ENCODE measurements around the gene SLC35B4.
"Not testable (repeated sequence)": the region's sequence is repeated elsewhere in the genome, so short reads cannot be mapped to it uniquely, and the experiment has no call there.

The SLC35B4 gene

GRCh38 chr7:134308548-134308947, 8.2 kb downstream of the SLC35B4 start:
- TF ChIP-seq, protein P1, sequence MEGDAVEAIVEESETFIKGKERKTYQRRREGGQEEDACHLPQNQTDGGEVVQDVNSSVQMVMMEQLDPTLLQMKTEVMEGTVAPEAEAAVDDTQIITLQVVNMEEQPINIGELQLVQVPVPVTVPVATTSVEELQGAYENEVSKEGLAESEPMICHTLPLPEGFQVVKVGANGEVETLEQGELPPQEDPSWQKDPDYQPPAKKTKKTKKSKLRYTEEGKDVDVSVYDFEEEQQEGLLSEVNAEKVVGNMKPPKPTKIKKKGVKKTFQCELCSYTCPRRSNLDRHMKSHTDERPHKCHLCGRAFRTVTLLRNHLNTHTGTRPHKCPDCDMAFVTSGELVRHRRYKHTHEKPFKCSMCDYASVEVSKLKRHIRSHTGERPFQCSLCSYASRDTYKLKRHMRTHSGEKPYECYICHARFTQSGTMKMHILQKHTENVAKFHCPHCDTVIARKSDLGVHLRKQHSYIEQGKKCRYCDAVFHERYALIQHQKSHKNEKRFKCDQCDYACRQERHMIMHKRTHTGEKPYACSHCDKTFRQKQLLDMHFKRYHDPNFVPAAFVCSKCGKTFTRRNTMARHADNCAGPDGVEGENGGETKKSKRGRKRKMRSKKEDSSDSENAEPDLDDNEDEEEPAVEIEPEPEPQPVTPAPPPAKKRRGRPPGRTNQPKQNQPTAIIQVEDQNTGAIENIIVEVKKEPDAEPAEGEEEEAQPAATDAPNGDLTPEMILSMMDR (IDR thresholded peaks at IDR 0.05; ENCODE audit: insufficient read depth, missing control alignments): no peak
- DNase-seq (ENCODE audit: insufficient read length, low spot score) (no peak), FAIRE-seq (no peak)

GRCh38 chr7:134307320-134307719, 9.4 kb downstream of the SLC35B4 start:
- TF ChIP-seq, protein P1 (IDR thresholded peaks at IDR 0.05; ENCODE audit: insufficient read depth, missing control alignments): no peak
- no peak for FAIRE-seq
- no peak for DNase-seq (ENCODE audit: insufficient read length, low spot score)

- TF ChIP-seq, protein P1 (IDR thresholded peaks at IDR 0.05; ENCODE audit: insufficient read depth, missing control alignments): no peak
- DNase-seq (ENCODE audit: insufficient read length, low spot score) (no peak), FAIRE-seq (no peak)
These were observed 14.6 kb downstream of the SLC35B4 start for GRCh38 chr7:134302120-134302519.

DNA sequence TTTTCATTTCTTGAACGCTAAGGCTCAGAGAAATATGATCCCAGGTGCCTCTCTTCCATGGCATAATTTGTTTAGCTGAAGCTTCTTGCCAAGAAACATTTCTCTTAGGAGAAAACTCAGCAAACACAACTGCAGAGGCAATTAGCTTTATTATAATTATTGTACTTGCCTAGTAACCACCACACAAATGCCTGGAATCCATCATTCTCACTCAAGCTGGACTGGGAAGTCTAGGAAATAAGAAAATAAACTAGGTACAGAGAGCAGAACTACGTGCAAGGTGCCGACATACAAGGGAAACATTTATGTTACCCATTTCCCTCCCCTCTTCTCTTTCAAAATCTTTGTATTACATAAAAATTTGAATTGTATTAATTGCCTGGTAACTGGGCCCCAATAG, 15.1 kb downstream of the SLC35B4 start:
- DNase-seq (ENCODE audit: insufficient read length, low spot score): no peak
- TF ChIP-seq, protein P1 (IDR thresholded peaks at IDR 0.05; ENCODE audit: insufficient read depth, missing control alignments): no peak

DNA sequence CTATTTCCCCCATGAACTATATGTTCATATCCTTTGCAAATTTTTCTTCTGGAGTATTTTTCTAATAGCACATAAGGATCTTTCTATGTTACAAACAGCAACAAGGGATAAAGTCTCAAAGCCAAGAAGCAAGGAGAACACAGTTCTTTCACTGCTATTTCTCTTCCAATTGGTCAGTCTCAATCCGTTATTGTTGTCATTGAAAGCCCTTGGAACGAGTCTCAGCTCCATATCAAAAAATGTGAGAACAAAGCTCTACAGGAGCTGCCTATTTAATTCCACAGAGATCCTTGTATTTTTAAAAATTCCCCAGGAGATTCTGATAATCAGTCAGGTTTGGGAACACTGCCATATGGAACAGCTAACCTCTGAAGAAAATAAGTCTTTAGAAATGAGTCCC, 15.7 kb downstream of the SLC35B4 start:
- DNase-seq (ENCODE audit: insufficient read length, low spot score): no peak
- no peak for FAIRE-seq
- TF ChIP-seq, protein P1 (IDR thresholded peaks at IDR 0.05; ENCODE audit: insufficient read depth, missing control alignments): no peak

More for the DNA sequence above, 15.1 kb downstream of the SLC35B4 start:
- no peak for FAIRE-seq

DNA sequence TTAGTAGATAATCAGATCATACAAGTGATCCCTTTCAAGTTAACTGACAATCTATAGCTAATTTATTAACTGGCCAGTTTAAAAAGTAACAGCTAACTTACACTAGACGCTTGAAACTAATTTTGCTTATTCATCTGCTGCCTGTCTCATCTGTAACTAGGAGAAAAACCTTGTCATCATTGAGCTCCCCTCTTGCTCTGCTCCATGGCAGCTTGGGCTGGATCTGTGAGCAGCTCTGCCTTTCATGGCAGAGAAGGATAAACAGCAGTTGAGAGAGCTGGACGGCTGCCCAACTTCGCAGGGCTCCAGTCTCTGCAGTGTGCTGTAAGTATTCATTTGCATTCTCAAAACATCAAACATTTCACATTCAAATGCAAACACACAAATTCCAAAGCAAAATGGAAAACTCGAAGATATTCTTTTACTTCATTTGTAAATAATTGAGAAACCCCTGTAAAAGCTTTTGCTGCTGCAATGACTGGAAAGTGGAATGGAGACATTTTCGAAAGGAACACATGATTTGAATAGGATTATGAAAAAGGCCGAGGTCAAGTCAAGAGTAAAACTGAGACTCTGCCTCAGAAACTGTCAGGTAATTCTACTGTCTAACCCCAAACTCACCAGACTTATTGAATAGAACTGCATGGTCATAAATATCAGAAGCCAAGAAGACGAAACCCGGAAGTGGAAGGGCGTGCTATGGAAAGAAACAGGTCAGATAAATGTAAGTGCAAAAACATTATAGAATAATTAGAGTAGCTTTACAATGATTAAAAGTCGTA, 17.6 kb downstream of the SLC35B4 start:
- no peak for DNase-seq (ENCODE audit: insufficient read length, low spot score)
- TF ChIP-seq, protein P1 (IDR thresholded peaks at IDR 0.05; ENCODE audit: insufficient read depth, missing control alignments): no peak
- FAIRE-seq: no peak

- TF ChIP-seq, protein P1 (IDR thresholded peaks at IDR 0.05; ENCODE audit: insufficient read depth, missing control alignments): no peak
- DNase-seq (ENCODE audit: insufficient read length, low spot score): no peak
- FAIRE-seq: no peak
These were observed 19.2 kb downstream of the SLC35B4 start for GRCh38 chr7:134297489-134297888.

DNA sequence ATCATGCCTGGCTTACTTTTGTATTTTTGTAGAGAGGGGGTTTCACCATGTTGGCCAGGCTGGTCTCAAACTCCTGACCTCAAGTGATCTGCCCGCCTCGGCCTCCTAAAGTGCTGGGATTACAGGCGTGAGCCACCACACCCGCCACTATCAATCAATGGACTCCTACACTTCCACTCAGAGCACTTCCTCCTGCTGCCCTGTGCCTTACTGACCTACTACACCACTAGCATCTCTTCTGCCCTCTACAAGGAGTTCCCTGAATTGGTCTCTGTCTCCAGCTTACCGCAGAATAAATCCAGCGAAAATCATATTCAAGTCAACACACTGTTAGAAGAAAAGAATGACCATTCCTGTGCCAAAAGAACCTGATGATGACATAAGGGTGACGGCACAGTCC, 20.7 kb downstream of the SLC35B4 start:
- not testable (repeated sequence) for DNase-seq (ENCODE audit: insufficient read length, low spot score); FAIRE-seq
